Ishikawa (cell line): Measurements from ENCODE around the gene ONECUT1.

Experiments used
- CREB1 ChIP-seq: IDR thresholded peaks from 2 replicates; pipeline ENCODE4 v1.6.1; 2012; ENCODE audit warnings: low read depth
- NFIC ChIP-seq: IDR thresholded peaks from 2 replicates; pipeline ENCODE4 v1.6.1; 2012
- TAF1 ChIP-seq: IDR thresholded peaks from 2 replicates; pipeline ENCODE4 v1.6.1; 2012; ENCODE audit warnings: low read depth, mild to moderate bottlenecking
- TCF12 ChIP-seq: IDR thresholded peaks from 2 replicates; pipeline ENCODE4 v1.6.1; 2012; ENCODE audit warnings: low read depth
- YY1 ChIP-seq: IDR thresholded peaks from 2 replicates; pipeline ENCODE4 v1.6.1; 2012; ENCODE audit warnings: low read depth
- TF ChIP-seq, protein P1 (sequence below): IDR thresholded peaks from 2 replicates; pipeline ENCODE4 v1.6.1; 2012; ENCODE audit warnings: low read depth, mild to moderate bottlenecking
- TF ChIP-seq, protein P2 (sequence below): IDR thresholded peaks from 2 replicates; pipeline ENCODE4 v1.6.1; 2012

GRCh38 chr15:52751522-52751921 lies 38.6 kb downstream of the ONECUT1 start:
- TF ChIP-seq YY1 (no peak), NFIC (no peak), TCF12 (no peak), TAF1 (no peak), CREB1 (no peak)
- TF ChIP-seq, protein P1, sequence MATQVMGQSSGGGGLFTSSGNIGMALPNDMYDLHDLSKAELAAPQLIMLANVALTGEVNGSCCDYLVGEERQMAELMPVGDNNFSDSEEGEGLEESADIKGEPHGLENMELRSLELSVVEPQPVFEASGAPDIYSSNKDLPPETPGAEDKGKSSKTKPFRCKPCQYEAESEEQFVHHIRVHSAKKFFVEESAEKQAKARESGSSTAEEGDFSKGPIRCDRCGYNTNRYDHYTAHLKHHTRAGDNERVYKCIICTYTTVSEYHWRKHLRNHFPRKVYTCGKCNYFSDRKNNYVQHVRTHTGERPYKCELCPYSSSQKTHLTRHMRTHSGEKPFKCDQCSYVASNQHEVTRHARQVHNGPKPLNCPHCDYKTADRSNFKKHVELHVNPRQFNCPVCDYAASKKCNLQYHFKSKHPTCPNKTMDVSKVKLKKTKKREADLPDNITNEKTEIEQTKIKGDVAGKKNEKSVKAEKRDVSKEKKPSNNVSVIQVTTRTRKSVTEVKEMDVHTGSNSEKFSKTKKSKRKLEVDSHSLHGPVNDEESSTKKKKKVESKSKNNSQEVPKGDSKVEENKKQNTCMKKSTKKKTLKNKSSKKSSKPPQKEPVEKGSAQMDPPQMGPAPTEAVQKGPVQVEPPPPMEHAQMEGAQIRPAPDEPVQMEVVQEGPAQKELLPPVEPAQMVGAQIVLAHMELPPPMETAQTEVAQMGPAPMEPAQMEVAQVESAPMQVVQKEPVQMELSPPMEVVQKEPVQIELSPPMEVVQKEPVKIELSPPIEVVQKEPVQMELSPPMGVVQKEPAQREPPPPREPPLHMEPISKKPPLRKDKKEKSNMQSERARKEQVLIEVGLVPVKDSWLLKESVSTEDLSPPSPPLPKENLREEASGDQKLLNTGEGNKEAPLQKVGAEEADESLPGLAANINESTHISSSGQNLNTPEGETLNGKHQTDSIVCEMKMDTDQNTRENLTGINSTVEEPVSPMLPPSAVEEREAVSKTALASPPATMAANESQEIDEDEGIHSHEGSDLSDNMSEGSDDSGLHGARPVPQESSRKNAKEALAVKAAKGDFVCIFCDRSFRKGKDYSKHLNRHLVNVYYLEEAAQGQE: no peak
- TF ChIP-seq, protein P2, sequence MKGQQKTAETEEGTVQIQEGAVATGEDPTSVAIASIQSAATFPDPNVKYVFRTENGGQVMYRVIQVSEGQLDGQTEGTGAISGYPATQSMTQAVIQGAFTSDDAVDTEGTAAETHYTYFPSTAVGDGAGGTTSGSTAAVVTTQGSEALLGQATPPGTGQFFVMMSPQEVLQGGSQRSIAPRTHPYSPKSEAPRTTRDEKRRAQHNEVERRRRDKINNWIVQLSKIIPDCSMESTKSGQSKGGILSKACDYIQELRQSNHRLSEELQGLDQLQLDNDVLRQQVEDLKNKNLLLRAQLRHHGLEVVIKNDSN: no peak
